Mesodermal cell (in vitro differentiated cells): ENCODE results near the gene RPE.

Experiments
- H3K27ac ChIP-seq: 2 replicates; pipeline ENCODE4 v1.7.0; 2013; ENCODE audit warnings: mild to moderate bottlenecking, low read depth, low read length, moderate library complexity; ENCODE audit not compliant: severe bottlenecking
- H3K36me3 ChIP-seq: 2 replicates; pipeline ENCODE4 v1.7.1; 2013; ENCODE audit warnings: mild to moderate bottlenecking, low read length, moderate library complexity; ENCODE audit not compliant: control insufficient read depth, insufficient read depth
- H3K4me1 ChIP-seq: one replicate; pipeline ENCODE4 v1.7.1; 2013; ENCODE audit warnings: mild to moderate bottlenecking, low read length; ENCODE audit not compliant: insufficient read depth, control insufficient read depth, poor library complexity, severe bottlenecking
- H3K4me3 ChIP-seq: 2 replicates; pipeline ENCODE4 v1.7.0; 2013; ENCODE audit warnings: low read length, control low read depth, mild to moderate bottlenecking; ENCODE audit not compliant: insufficient read depth, poor library complexity, severe bottlenecking; ENCODE audit errors: extremely low read depth
- H3K9me3 ChIP-seq: 2 replicates; pipeline ENCODE4 v1.7.1; 2013; ENCODE audit warnings: mild to moderate bottlenecking, low read length, moderate library complexity; ENCODE audit not compliant: control insufficient read depth
- WGBS, 2 experiments: methylation state at CpG; one replicate each; pipeline ENCODE4 v1.1.5; 2013; ENCODE audit warnings: missing lambda C conversion rate in 2 of 2; ENCODE audit not compliant: insufficient coverage in 2 of 2; 5-methylcytosine and 5-hydroxymethylcytosine counted together

RPE gene

GRCh38 chr2:209974576-209974975 lies 27.9 kb upstream of the RPE start:
- Histone ChIP-seq H3K9me3 (no peaks in the 10 kb centered on the region), H3K4me1 (no peaks in the 10 kb centered on the region), H3K27ac (no peak overlapping the region), H3K4me3 (no peak overlapping the region), H3K36me3 (no peaks in the 10 kb centered on the region)
- WGBS, 2 experiments = 91% methylated on average over 1 of the region's 1 CpG; no CpG with 5 or more reads in 1 of the 2 experiments

- Histone ChIP-seq H3K9me3 (no peaks in the 10 kb centered on the region), H3K36me3 (no peaks in the 10 kb centered on the region), H3K4me1 (no peaks in the 10 kb centered on the region), H3K27ac (no peak overlapping the region), H3K4me3 (no peak overlapping the region)
- WGBS, 2 experiments = 92 to 96% methylated on average over 7 to 8 of the region's 9 CpGs
Observed at GRCh38 chr2:209976698-209977385, 25.6 kb upstream of the RPE start.

- WGBS, 2 experiments = no CpG with 5 or more reads among the region's 2 CpGs
- Histone ChIP-seq H3K9me3 (no peaks in the 10 kb centered on the region), H3K36me3 (no peaks in the 10 kb centered on the region), H3K4me1 (no peaks in the 10 kb centered on the region), H3K4me3 (no peak overlapping the region), H3K27ac (no peak overlapping the region)
Observed at GRCh38 chr2:209977386-209978239, 24.8 kb upstream of the RPE start.

- H3K27ac ChIP-seq = no peak overlapping the region
- H3K36me3 ChIP-seq = no peaks in the 10 kb centered on the region
- H3K4me1 ChIP-seq = no peaks in the 10 kb centered on the region
- no peak overlapping the region for H3K4me3 ChIP-seq
- WGBS, 2 experiments = 86 to 100% methylated on average over 1 of the region's 2 CpGs
- no peaks in the 10 kb centered on the region for H3K9me3 ChIP-seq
Observed at GRCh38 chr2:209984291-209984690, 18.1 kb upstream of the RPE start.

- Histone ChIP-seq H3K27ac (no peak overlapping the region), H3K4me3 (no peak overlapping the region), H3K4me1 (no peaks in the 10 kb centered on the region), H3K9me3 (no peaks in the 10 kb centered on the region), H3K36me3 (no peaks in the 10 kb centered on the region)
- 73% methylated on average over 1 of the region's 3 CpGs; no CpG with 5 or more reads in 1 of the 2 experiments for WGBS, 2 experiments
Observed at GRCh38 chr2:209985874-209986273, 16.6 kb upstream of the RPE start.

GRCh38 chr2:209986415-209986814 lies 16.0 kb upstream of the RPE start:
- no peak overlapping the region for H3K27ac ChIP-seq
- H3K4me1 ChIP-seq = no peaks in the 10 kb centered on the region
- WGBS, 2 experiments = 69 to 83% methylated on average over 2 of the region's 2 CpGs
- no peaks in the 10 kb centered on the region for H3K9me3 ChIP-seq
- H3K36me3 ChIP-seq = no peaks in the 10 kb centered on the region
- H3K4me3 ChIP-seq = no peak overlapping the region

GRCh38 chr2:209988010-209988409 lies 14.4 kb upstream of the RPE start:
- WGBS, 2 experiments = 83 to 100% methylated on average over 1 to 3 of the region's 4 CpGs
- H3K9me3 ChIP-seq = no peaks in the 10 kb centered on the region
- no peaks in the 10 kb centered on the region for H3K4me1 ChIP-seq
- H3K27ac ChIP-seq = no peak overlapping the region
- H3K4me3 ChIP-seq = no peak overlapping the region
- no peaks in the 10 kb centered on the region for H3K36me3 ChIP-seq

- WGBS, 2 experiments = no CpG with 5 or more reads among the region's 2 CpGs
- no peak overlapping the region for H3K27ac ChIP-seq
- no peaks in the 10 kb centered on the region for H3K36me3 ChIP-seq
- no peaks in the 10 kb centered on the region for H3K9me3 ChIP-seq
- H3K4me3 ChIP-seq = no peak overlapping the region
- H3K4me1 ChIP-seq = no peaks in the 10 kb centered on the region
Observed at GRCh38 chr2:209990838-209991237, 11.6 kb upstream of the RPE start.

GRCh38 chr2:209993968-209994367 lies 8.5 kb upstream of the RPE start:
- no peaks in the 10 kb centered on the region for H3K4me1 ChIP-seq
- H3K9me3 ChIP-seq = no peaks in the 10 kb centered on the region
- no peak overlapping the region for H3K27ac ChIP-seq
- H3K4me3 ChIP-seq = no peak overlapping the region
- 83 to 95% methylated on average over 9 of the region's 9 CpGs for WGBS, 2 experiments
- no peaks in the 10 kb centered on the region for H3K36me3 ChIP-seq

GRCh38 chr2:209998596-209998995 lies 3.8 kb upstream of the RPE start:
- H3K4me3 ChIP-seq = no peak overlapping the region
- H3K9me3 ChIP-seq = no peaks in the 10 kb centered on the region
- no peaks in the 10 kb centered on the region for H3K36me3 ChIP-seq
- peaks cover 3% of the 10 kb centered on the region for H3K4me1 ChIP-seq
- 71 to 85% methylated on average over 1 of the region's 1 CpG for WGBS, 2 experiments
- H3K27ac ChIP-seq = no peak overlapping the region
